ENCODE data around the gene CCDC28B. TPM values are rescaled to one million over a fixed set of nuclear protein-coding genes. Genes with fewer than 3 reads are reported as not detected.

The CCDC28B gene
- total RNA-seq, 1 experiment from 2014 or later, result 11.3 TPM

- no peak overlapping the region for H3K4me3 ChIP-seq
Observed at GRCh38 chr1:32223683-32224082, 23.3 kb downstream of the CCDC28B start.

GRCh38 chr1:32224285-32224684 lies 23.9 kb downstream of the CCDC28B start:
- Histone ChIP-seq H3K27ac (no peak overlapping the region), H3K27me3 (no peaks in the 10 kb centered on the region), H3K4me1 (peaks cover 3% of the 10 kb centered on the region; the same call in 1 of the 2 replicates), H3K4me3 (no peak overlapping the region), H3K36me3 (peaks cover 41% of the 10 kb centered on the region), H3K9me3 (replicated peaks) (no peaks in the 10 kb centered on the region)
- no peak for DNase-seq

More at GRCh38 chr1:32223683-32224082, 23.3 kb downstream of the CCDC28B start:
- no peaks in the 10 kb centered on the region for H3K9me3 ChIP-seq (replicated peaks)
- no peak overlapping the region for H3K27ac ChIP-seq
- H3K4me1 ChIP-seq, result peaks cover 3% of the 10 kb centered on the region; the same call in 1 of the 2 replicates
- peaks cover 35% of the 10 kb centered on the region for H3K36me3 ChIP-seq
- no peaks in the 10 kb centered on the region for H3K27me3 ChIP-seq
- no peak for DNase-seq

GRCh38 chr1:32228771-32229170 lies 28.4 kb downstream of the CCDC28B start:
- H3K9me3 ChIP-seq (replicated peaks), result no peaks in the 10 kb centered on the region
- no peaks in the 10 kb centered on the region; the same call in 1 of the 2 replicates for H3K4me1 ChIP-seq
- DNase-seq, result no peak
- H3K4me3 ChIP-seq, result no peak overlapping the region
- no peak overlapping the region for H3K27ac ChIP-seq
- H3K36me3 ChIP-seq, result peaks cover 78% of the 10 kb centered on the region
- H3K27me3 ChIP-seq, result no peaks in the 10 kb centered on the region

- no peaks in the 10 kb centered on the region for H3K4me1 ChIP-seq
- H3K27me3 ChIP-seq, result no peaks in the 10 kb centered on the region
- H3K27ac ChIP-seq, result no peak overlapping the region
- no peak overlapping the region for H3K4me3 ChIP-seq
- no peaks in the 10 kb centered on the region for H3K9me3 ChIP-seq (replicated peaks)
- no peak for DNase-seq
- H3K36me3 ChIP-seq, result peaks cover 60% of the 10 kb centered on the region
Observed at GRCh38 chr1:32231843-32232432, 31.5 kb downstream of the CCDC28B start.

GRCh38 chr1:32232558-32233304 lies 32.3 kb downstream of the CCDC28B start:
- no peak overlapping the region for H3K27ac ChIP-seq
- H3K4me1 ChIP-seq, result no peaks in the 10 kb centered on the region
- H3K36me3 ChIP-seq, result peaks cover 54% of the 10 kb centered on the region
- DNase-seq, result no peak
- no peak overlapping the region for H3K4me3 ChIP-seq
- no peaks in the 10 kb centered on the region for H3K9me3 ChIP-seq (replicated peaks)
- no peaks in the 10 kb centered on the region for H3K27me3 ChIP-seq

- no peak for DNase-seq
- H3K36me3 ChIP-seq, result peaks cover 35% of the 10 kb centered on the region
- no peaks in the 10 kb centered on the region for H3K9me3 ChIP-seq (replicated peaks)
- no peak overlapping the region for H3K27ac ChIP-seq
- no peaks in the 10 kb centered on the region for H3K4me1 ChIP-seq
- no peaks in the 10 kb centered on the region for H3K27me3 ChIP-seq
- H3K4me3 ChIP-seq, result no peak overlapping the region
Observed at GRCh38 chr1:32234792-32235191, 34.4 kb downstream of the CCDC28B start.

GRCh38 chr1:32239337-32239736 lies 38.9 kb downstream of the CCDC28B start:
- no peaks in the 10 kb centered on the region for H3K27me3 ChIP-seq
- H3K4me3 ChIP-seq, result no peak overlapping the region
- no peak overlapping the region for H3K27ac ChIP-seq
- no peaks in the 10 kb centered on the region for H3K9me3 ChIP-seq (replicated peaks)
- peaks cover 10% of the 10 kb centered on the region; the same call in 1 of the 2 replicates for H3K4me1 ChIP-seq
- DNase-seq, result no peak
- no peaks in the 10 kb centered on the region for H3K36me3 ChIP-seq

GRCh38 chr1:32239790-32240139 lies 39.4 kb downstream of the CCDC28B start:
- H3K36me3 ChIP-seq, result no peaks in the 10 kb centered on the region
- no peak overlapping the region for H3K27ac ChIP-seq
- H3K4me1 ChIP-seq, result peaks cover 10% of the 10 kb centered on the region; the same call in 1 of the 2 replicates
- H3K27me3 ChIP-seq, result no peaks in the 10 kb centered on the region
- no peaks in the 10 kb centered on the region for H3K9me3 ChIP-seq (replicated peaks)
- DNase-seq, result no peak
- H3K4me3 ChIP-seq, result no peak overlapping the region

GRCh38 chr1:32240140-32240951 lies 40.0 kb downstream of the CCDC28B start:
- Histone ChIP-seq H3K27me3 (no peaks in the 10 kb centered on the region), H3K36me3 (no peaks in the 10 kb centered on the region), H3K27ac (no peak overlapping the region), H3K4me1 (peaks cover 10% of the 10 kb centered on the region; the same call in 1 of the 2 replicates), H3K4me3 (peak overlapping the region; percentile 59), H3K9me3 (replicated peaks) (no peaks in the 10 kb centered on the region)
- DNase-seq, result no peak

- Histone ChIP-seq H3K4me3 (peak overlapping the region; percentile 59), H3K9me3 (replicated peaks) (no peaks in the 10 kb centered on the region), H3K27ac (peak overlapping the region; percentile 69), H3K36me3 (no peaks in the 10 kb centered on the region), H3K4me1 (peaks cover 11% of the 10 kb centered on the region), H3K27me3 (no peaks in the 10 kb centered on the region)
- peak; percentile 84 to 88 for DNase-seq
Observed at GRCh38 chr1:32241001-32241763, 40.8 kb downstream of the CCDC28B start.

- H3K27me3 ChIP-seq, result no peaks in the 10 kb centered on the region
- H3K4me1 ChIP-seq, result peaks cover 17% of the 10 kb centered on the region
- peak; percentile 56 to 74 for DNase-seq
- no peaks in the 10 kb centered on the region for H3K9me3 ChIP-seq (replicated peaks)
- no peaks in the 10 kb centered on the region for H3K36me3 ChIP-seq
- H3K4me3 ChIP-seq, result no peak overlapping the region
- H3K27ac ChIP-seq, result no peak overlapping the region
Observed at GRCh38 chr1:32242341-32242851, 42.0 kb downstream of the CCDC28B start.

GRCh38 chr1:32246888-32247273 lies 46.5 kb downstream of the CCDC28B start, which contains the start of gene FAM167B:
TSS of gene FAM167B (plus strand) at chr1:32247222. CDS start at chr1:32247422, 200 bp downstream.
- no peaks in the 10 kb centered on the region for H3K9me3 ChIP-seq (replicated peaks)
- H3K4me3 ChIP-seq, result no peak within 1 kb of the TSS
- no peak for DNase-seq
- H3K4me1 ChIP-seq, result peaks cover 28% of the 10 kb centered on the region
- H3K36me3 ChIP-seq, result no peaks in the 10 kb centered on the region
- peaks cover 9% of the 10 kb centered on the region; the same call in 1 of the 2 replicates for H3K27me3 ChIP-seq
- no peak within 1 kb of the TSS for H3K27ac ChIP-seq

GRCh38 chr1:32247452-32247851 lies 47.1 kb downstream of the CCDC28B start:
- Histone ChIP-seq H3K4me1 (peaks cover 25% of the 10 kb centered on the region), H3K27me3 (peaks cover 9% of the 10 kb centered on the region; the same call in 1 of the 2 replicates), H3K36me3 (no peaks in the 10 kb centered on the region), H3K27ac (no peak overlapping the region), H3K9me3 (replicated peaks) (no peaks in the 10 kb centered on the region), H3K4me3 (no peak overlapping the region)
- DNase-seq, result no peak

Data from SJCRH30 (cell line).